HCT116 (cell line): ENCODE results near the gene LCN1. TPM values are rescaled to one million over a fixed set of nuclear protein-coding genes. Genes with fewer than 3 reads are reported as not detected.

ENCODE experiments used
- ATAC-seq: fragments of 200-7000 bp; cut with Tn5 transposase; 2 replicates; pipeline ENCODE4 v1.9.1; 2020; ENCODE audit warnings: mild to moderate bottlenecking, moderate library complexity
- BruUV-seq: library from RNA; stranded (reverse); fragments of 400-500 nt; replicated peaks from 2 replicates; lab custom pipeline; 2021; lab: Mats Ljungman, UMichigan
- CTCF ChIA-PET: fragments of 300-600 bp; sonication (Branson Sonifier 250); formaldehyde crosslinking; loops from one replicate; lab custom pipeline; 2021; ENCODE audit warnings: antibody characterized with exemption; lab: Charles Lee
- POLR2A ChIA-PET: fragments of 300-600, 350-600 bp; sonication (Branson Sonifier 250); formaldehyde crosslinking; loops from one replicate; lab custom pipeline; 2021; ENCODE audit warnings: antibody characterized with exemption; lab: Charles Lee
- RAD21 ChIA-PET, 2 experiments: fragments of 300-600 bp; sonication (Branson Sonifier 250); formaldehyde crosslinking; loops; one replicate each; lab custom pipeline; 2023; ENCODE audit warnings: low total read pairs in 2 of 2; ENCODE audit not compliant: uncharacterized antibody in 2 of 2, unreplicated experiment in 2 of 2, low non-redundant PET in 1 of 2; lab: Charles Lee
- DNase-seq: peaks from one replicate; pipeline ENCODE4 v3.0.0-alpha.2; 2010; ENCODE audit warnings: low read depth, low spot score
- H2AFZ ChIP-seq: fragments of 200-600 bp; shearing (Covaris generic), sonication (generic); 2 replicates; pipeline ENCODE4 v1.6.1; 2017; ENCODE audit warnings: low read depth, mixed run types, mixed read lengths, antibody characterized with exemption, low read length; ENCODE audit not compliant: poor library complexity, severe bottlenecking
- H3K27ac ChIP-seq: 2 replicates; pipeline ENCODE4 v1.5.1; 2012; ENCODE audit warnings: low read depth, low read length
- H3K27me3 ChIP-seq: fragments of 200-600 bp; sonication (generic); 2 replicates; pipeline ENCODE4 v1.6.1; 2016; ENCODE audit warnings: mixed run types, low read length, mixed read lengths; ENCODE audit not compliant: insufficient read depth
- H3K36me3 ChIP-seq, 2 experiments: fragments of 200-500 bp in 1 of 2; fragments of 200-600 bp in 1 of 2; sonication (Bioruptor generic) in 1 of 2; sonication (generic) in 1 of 2; 2 replicates each; pipeline versions ENCODE4 v1.5.1 to v1.6.1; 2014 to 2016; ENCODE audit warnings: low read length in 2 of 2, inconsistent platforms in 1 of 2, mixed read lengths in 1 of 2, mixed run types in 1 of 2; ENCODE audit not compliant: insufficient read depth in 2 of 2, control insufficient read depth in 1 of 2
- H3K4me1 ChIP-seq, 2 experiments: fragments of 200-600 bp in 1 of 2; sonication (generic) in 1 of 2; 2 replicates each; pipeline versions ENCODE4 v1.5.1 to v1.6.1; 2012 to 2017; ENCODE audit warnings: low read length in 2 of 2, inconsistent platforms in 1 of 2, mild to moderate bottlenecking in 1 of 2, mixed read lengths in 1 of 2, mixed run types in 1 of 2, moderate library complexity in 1 of 2; ENCODE audit not compliant: insufficient read depth in 2 of 2, control insufficient read depth in 1 of 2
- H3K4me2 ChIP-seq: fragments of 200-600 bp; sonication (generic); 2 replicates; pipeline ENCODE4 v1.6.1; 2017; ENCODE audit warnings: mixed run types, low read length, mixed read lengths
- H3K4me3 ChIP-seq, 2 experiments: fragments of 200-600 bp in 1 of 2; sonication (generic) in 1 of 2; replicated peaks in 1 of 2; 2 replicates each; pipeline ENCODE4 v1.5.1; 2011 to 2016; ENCODE audit warnings: low read length in 2 of 2, control low read depth in 1 of 2, low read depth in 1 of 2, mild to moderate bottlenecking in 1 of 2, mixed read lengths in 1 of 2, mixed run types in 1 of 2
- H3K79me2 ChIP-seq: fragments of 200-600 bp; sonication (generic); 2 replicates; pipeline ENCODE4 v1.6.1; 2017; ENCODE audit warnings: mild to moderate bottlenecking, mixed run types, low read length, moderate library complexity, mixed read lengths; ENCODE audit not compliant: insufficient read depth
- H3K9ac ChIP-seq: fragments of 200-600 bp; sonication (generic); 2 replicates; pipeline ENCODE4 v1.6.1; 2016; ENCODE audit warnings: low read length, mixed read lengths
- H3K9me2 ChIP-seq: fragments of 200-600 bp; sonication (generic), shearing (Covaris generic); 2 replicates; pipeline ENCODE4 v1.6.1; 2017; ENCODE audit warnings: mixed run types, mild to moderate bottlenecking, moderate library complexity; ENCODE audit not compliant: insufficient read depth
- H3K9me3 ChIP-seq, 2 experiments: fragments of 200-500 bp in 1 of 2; fragments of 200-600 bp in 1 of 2; sonication (Bioruptor generic) in 1 of 2; sonication (generic) in 1 of 2; 2 replicates each; pipeline ENCODE4 v1.6.1; 2014 to 2017; ENCODE audit warnings: low read length in 2 of 2, mixed read lengths in 2 of 2, inconsistent platforms in 1 of 2, low read depth in 1 of 2, mild to moderate bottlenecking in 1 of 2, mixed run types in 1 of 2, moderate library complexity in 1 of 2; ENCODE audit not compliant: control insufficient read depth in 1 of 2, insufficient read depth in 1 of 2
- H4K20me1 ChIP-seq: fragments of 200-600 bp; sonication (generic), shearing (Covaris generic); 2 replicates; pipeline ENCODE4 v1.6.1; 2017; ENCODE audit warnings: mixed run types, mild to moderate bottlenecking, moderate library complexity; ENCODE audit not compliant: insufficient read depth
- CEBPB ChIP-seq: IDR thresholded peaks from 2 replicates; pipeline ENCODE4 v1.6.1; 2012; ENCODE audit warnings: low read depth
- FOSL1 ChIP-seq: IDR thresholded peaks from 2 replicates; pipeline ENCODE4 v1.6.1; 2012; ENCODE audit warnings: low read depth
- JUND ChIP-seq: IDR thresholded peaks from 2 replicates; pipeline ENCODE4 v1.6.1; 2012
- POLR2A ChIP-seq: IDR thresholded peaks from 2 replicates; pipeline ENCODE4 v1.7.0; 2011; ENCODE audit warnings: borderline replicate concordance; ENCODE audit not compliant: insufficient read depth, insufficient read length; ENCODE audit errors: extremely low read depth
- SRF ChIP-seq: IDR thresholded peaks from 2 replicates; pipeline ENCODE4 v1.6.1; 2012; ENCODE audit warnings: low read depth
- intact Hi-C: fragments of 100-400 bp; cut with micrococcal nuclease; formaldehyde crosslinking; loops from 2 replicates; pipeline ENCODE4 v1.10.0; 2022
- total RNA-seq: library from RNA; stranded (reverse); gene quantifications from one replicate; pipeline ENCODE4 v1.2.1, GENCODE V29; 2021; ENCODE audit not compliant: unreplicated experiment
- TF ChIP-seq, protein P1 (sequence below): IDR thresholded peaks from 2 replicates; pipeline ENCODE4 v1.6.1; 2012; ENCODE audit warnings: low read depth

Gene LCN1
- total RNA-seq, 1 experiment from 2014 or later: not detected

DNA sequence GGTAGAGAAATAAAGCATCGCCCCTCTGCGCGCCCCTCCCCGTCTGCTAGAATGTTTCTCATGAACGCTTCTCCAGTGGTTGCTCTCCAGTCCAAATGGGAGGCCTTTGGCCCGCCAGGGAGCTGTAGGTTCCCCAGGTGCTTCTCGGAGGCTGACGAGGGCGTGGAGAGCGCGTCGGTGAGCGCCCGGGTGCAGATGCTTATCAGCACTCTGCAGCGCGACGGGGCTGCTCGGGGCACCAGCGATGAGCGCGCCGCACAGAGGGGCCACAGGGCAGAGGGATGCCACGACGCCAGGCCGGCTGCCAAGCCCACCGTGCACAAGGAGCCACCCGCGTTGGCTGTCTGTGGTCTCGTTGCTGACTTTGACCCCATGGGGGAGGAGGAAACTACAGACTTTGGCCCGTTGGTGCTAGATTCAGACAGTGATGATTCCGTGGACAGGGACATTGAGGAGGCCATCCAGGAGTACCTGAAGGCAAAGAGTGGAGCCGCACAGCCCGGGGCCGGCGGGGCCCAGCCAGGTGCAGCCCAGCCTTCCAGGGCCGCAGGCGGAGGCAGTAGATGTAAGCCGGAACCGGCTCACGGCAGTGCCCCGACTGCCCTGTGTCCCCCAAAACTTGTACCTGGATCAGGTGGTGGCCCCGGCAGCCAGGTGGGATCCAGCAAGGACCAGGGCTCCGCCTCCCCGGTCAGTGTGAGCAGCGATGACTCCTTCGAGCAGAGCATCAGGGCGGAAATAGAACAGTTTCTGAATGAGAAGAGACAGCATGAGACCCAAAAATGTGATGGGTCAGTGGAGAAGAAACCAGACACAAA, 36.6 kb upstream of the LCN1 start:
- Histone ChIP-seq H3K9ac (no peak overlapping the region), H3K36me3 (peaks cover 4 to 31% of the 10 kb centered on the region in 2 experiments; a peak in 3 of 4 replicates), H3K9me2 (no peaks in the 10 kb centered on the region), H3K27me3 (no peaks in the 10 kb centered on the region), H4K20me1 (no peaks in the 10 kb centered on the region), H3K79me2 (peaks cover 20% of the 10 kb centered on the region), H3K4me1 (peaks cover 7 to 21% of the 10 kb centered on the region in 2 experiments; a peak in 3 of 4 replicates), H3K4me2 (no peak overlapping the region), H3K9me3 (no peaks in the 10 kb centered on the region), H2AFZ (no peak overlapping the region), H3K27ac (no peak overlapping the region), H3K4me3 (no peak overlapping the region)
- DNase-seq (no peak), ATAC-seq (no peak)
- BruUV-seq: no TSS peak
- RAD21 ChIA-PET: no interaction called here
- CTCF ChIA-PET: no interaction called here
- TF ChIP-seq JUND: no peak
- no peak for TF ChIP-seq POLR2A
- TF ChIP-seq, protein P1, sequence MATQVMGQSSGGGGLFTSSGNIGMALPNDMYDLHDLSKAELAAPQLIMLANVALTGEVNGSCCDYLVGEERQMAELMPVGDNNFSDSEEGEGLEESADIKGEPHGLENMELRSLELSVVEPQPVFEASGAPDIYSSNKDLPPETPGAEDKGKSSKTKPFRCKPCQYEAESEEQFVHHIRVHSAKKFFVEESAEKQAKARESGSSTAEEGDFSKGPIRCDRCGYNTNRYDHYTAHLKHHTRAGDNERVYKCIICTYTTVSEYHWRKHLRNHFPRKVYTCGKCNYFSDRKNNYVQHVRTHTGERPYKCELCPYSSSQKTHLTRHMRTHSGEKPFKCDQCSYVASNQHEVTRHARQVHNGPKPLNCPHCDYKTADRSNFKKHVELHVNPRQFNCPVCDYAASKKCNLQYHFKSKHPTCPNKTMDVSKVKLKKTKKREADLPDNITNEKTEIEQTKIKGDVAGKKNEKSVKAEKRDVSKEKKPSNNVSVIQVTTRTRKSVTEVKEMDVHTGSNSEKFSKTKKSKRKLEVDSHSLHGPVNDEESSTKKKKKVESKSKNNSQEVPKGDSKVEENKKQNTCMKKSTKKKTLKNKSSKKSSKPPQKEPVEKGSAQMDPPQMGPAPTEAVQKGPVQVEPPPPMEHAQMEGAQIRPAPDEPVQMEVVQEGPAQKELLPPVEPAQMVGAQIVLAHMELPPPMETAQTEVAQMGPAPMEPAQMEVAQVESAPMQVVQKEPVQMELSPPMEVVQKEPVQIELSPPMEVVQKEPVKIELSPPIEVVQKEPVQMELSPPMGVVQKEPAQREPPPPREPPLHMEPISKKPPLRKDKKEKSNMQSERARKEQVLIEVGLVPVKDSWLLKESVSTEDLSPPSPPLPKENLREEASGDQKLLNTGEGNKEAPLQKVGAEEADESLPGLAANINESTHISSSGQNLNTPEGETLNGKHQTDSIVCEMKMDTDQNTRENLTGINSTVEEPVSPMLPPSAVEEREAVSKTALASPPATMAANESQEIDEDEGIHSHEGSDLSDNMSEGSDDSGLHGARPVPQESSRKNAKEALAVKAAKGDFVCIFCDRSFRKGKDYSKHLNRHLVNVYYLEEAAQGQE: no peak
- TF ChIP-seq CEBPB: no peak
- no peak for TF ChIP-seq FOSL1
- TF ChIP-seq SRF: no peak
- intact Hi-C loops: no loop called here
- POLR2A ChIA-PET: no interaction called here
